Measurements from ENCODE around the gene CDC73. TPM values are rescaled to one million over a fixed set of nuclear protein-coding genes. Genes with fewer than 3 reads are reported as not detected.
"Not testable (repeated sequence)": the region's sequence is repeated elsewhere in the genome, so short reads cannot be mapped to it uniquely, and the experiment has no call there.

The CDC73 gene
- total RNA-seq, 1 donor: 40.2 TPM

GRCh38 chr1:193183019-193183627, 61.3 kb downstream of the CDC73 start:
- H3K27me3 ChIP-seq (ENCODE audit: insufficient read depth, low read length): no peaks in the 10 kb centered on the region
- H3K9me3 ChIP-seq (ENCODE audit: low read depth, low read length): no peaks in the 10 kb centered on the region
- H3K4me3 ChIP-seq (ENCODE audit: low read length): no peak overlapping the region
- peaks cover 7% of the 10 kb centered on the region for H3K4me1 ChIP-seq (ENCODE audit: insufficient read depth, low read length)

- Histone ChIP-seq H3K9me3 (ENCODE audit: low read depth, low read length) (no peaks in the 10 kb centered on the region), H3K27me3 (ENCODE audit: insufficient read depth, low read length) (no peaks in the 10 kb centered on the region), H3K4me1 (ENCODE audit: insufficient read depth, low read length) (peaks cover 7% of the 10 kb centered on the region), H3K4me3 (ENCODE audit: low read length) (no peak overlapping the region)
These were observed 62.9 kb downstream of the CDC73 start for GRCh38 chr1:193184776-193185175.

GRCh38 chr1:193185211-193185610, 63.4 kb downstream of the CDC73 start:
- Histone ChIP-seq H3K27me3 (ENCODE audit: insufficient read depth, low read length) (no peaks in the 10 kb centered on the region), H3K9me3 (ENCODE audit: low read depth, low read length) (no peaks in the 10 kb centered on the region), H3K4me1 (ENCODE audit: insufficient read depth, low read length) (peaks cover 7% of the 10 kb centered on the region), H3K4me3 (ENCODE audit: low read length) (no peak overlapping the region)

DNA sequence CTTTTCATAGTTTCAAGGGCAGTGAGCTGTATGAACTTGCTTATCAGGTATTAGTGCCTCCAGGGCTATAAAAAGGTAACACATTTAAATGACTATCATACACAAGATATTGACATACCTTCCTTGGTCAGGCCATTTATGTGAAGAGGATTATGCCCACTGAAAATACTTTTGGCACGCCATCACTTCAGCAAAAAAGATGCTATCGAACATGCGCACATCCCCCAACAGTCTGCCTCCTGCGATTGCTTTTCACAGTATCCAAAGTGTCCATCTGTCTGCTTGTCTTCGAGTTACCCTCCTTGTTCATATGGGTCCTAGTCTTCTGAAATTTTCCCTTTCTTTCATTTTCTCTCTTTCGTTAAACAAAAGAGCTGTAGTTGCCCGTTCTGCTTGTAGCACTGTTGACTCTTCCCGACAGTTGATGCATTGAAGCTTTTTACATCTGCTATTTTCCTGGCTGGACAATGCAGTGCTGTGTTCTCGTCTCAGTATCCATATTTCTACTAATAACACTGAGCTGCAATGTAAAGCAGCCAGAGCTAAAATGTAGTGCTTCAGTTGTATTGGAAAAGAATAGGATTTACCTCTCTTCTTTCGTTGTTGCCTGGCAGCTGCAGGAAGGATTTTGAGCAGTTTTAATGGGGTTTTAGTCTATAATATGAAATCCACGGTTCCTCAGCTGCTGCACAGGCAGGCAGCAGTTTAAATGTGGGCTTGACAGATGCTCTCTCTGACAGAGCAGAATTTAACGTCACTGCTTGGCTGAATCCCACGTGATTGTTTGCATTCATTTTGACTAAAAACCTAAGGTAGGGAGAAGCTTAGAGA, 64.3 kb downstream of the CDC73 start, which contains the start of gene B3GALT2:
Gene B3GALT2, minus strand, starts transcription at position 713 of the 831 bp plus-strand sequence. CDS start 5,051 bp downstream, outside the sequence.
- Histone ChIP-seq H3K4me1 (ENCODE audit: insufficient read depth, low read length) (peaks cover 7% of the 10 kb centered on the region), H3K27me3 (ENCODE audit: insufficient read depth, low read length) (no peaks in the 10 kb centered on the region), H3K4me3 (ENCODE audit: low read length) (no peak within 1 kb of the TSS), H3K9me3 (ENCODE audit: low read depth, low read length) (no peaks in the 10 kb centered on the region)

- Histone ChIP-seq H3K4me3 (ENCODE audit: low read length) (no peak overlapping the region), H3K27me3 (ENCODE audit: insufficient read depth, low read length) (no peaks in the 10 kb centered on the region), H3K9me3 (ENCODE audit: low read depth, low read length) (no peaks in the 10 kb centered on the region), H3K4me1 (ENCODE audit: insufficient read depth, low read length) (peaks cover 7% of the 10 kb centered on the region)
These were observed 65.3 kb downstream of the CDC73 start for GRCh38 chr1:193187114-193187513.

GRCh38 chr1:193188915-193189314, 67.1 kb downstream of the CDC73 start:
- not testable (repeated sequence) for H3K4me1 ChIP-seq (ENCODE audit: insufficient read depth, low read length); H3K4me3 ChIP-seq (ENCODE audit: low read length); H3K27me3 ChIP-seq (ENCODE audit: insufficient read depth, low read length); H3K9me3 ChIP-seq (ENCODE audit: low read depth, low read length)

GRCh38 chr1:193189442-193190095, 67.7 kb downstream of the CDC73 start:
- H3K27me3 ChIP-seq (ENCODE audit: insufficient read depth, low read length): no peaks in the 10 kb centered on the region

GRCh38 chr1:193190096-193190744, 68.4 kb downstream of the CDC73 start:
- H3K4me1 ChIP-seq (ENCODE audit: insufficient read depth, low read length): peaks cover 7% of the 10 kb centered on the region
- H3K9me3 ChIP-seq (ENCODE audit: low read depth, low read length): no peaks in the 10 kb centered on the region
- H3K27me3 ChIP-seq (ENCODE audit: insufficient read depth, low read length): no peaks in the 10 kb centered on the region
- no peak overlapping the region for H3K4me3 ChIP-seq (ENCODE audit: low read length)

More at GRCh38 chr1:193189442-193190095, 67.7 kb downstream of the CDC73 start:
- H3K9me3 ChIP-seq (ENCODE audit: low read depth, low read length): no peaks in the 10 kb centered on the region
- no peak overlapping the region for H3K4me3 ChIP-seq (ENCODE audit: low read length)
- H3K4me1 ChIP-seq (ENCODE audit: insufficient read depth, low read length): peaks cover 7% of the 10 kb centered on the region

DNA sequence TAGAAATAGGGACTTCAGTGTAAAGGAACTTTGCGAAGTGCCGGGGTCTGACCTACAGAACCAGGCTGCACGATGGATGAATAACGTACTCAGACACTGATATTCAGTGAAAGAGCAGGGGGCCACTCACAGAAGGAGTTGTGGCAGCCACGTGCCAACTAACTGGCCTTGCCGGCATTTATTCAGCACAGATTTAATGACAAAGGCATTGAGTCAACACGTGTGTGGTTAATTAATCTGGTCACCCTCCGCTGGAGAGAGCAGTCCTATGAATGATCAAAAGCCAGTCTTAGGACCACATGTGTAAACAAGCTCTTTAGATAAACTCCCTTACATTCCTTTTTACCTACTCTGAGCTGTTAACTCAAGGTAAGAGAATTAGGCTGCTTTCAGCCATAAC, 70.8 kb downstream of the CDC73 start:
- no peak overlapping the region for H3K4me3 ChIP-seq (ENCODE audit: low read length)
- H3K27me3 ChIP-seq (ENCODE audit: insufficient read depth, low read length): no peaks in the 10 kb centered on the region
- H3K4me1 ChIP-seq (ENCODE audit: insufficient read depth, low read length): no peaks in the 10 kb centered on the region
- no peaks in the 10 kb centered on the region for H3K9me3 ChIP-seq (ENCODE audit: low read depth, low read length)

GRCh38 chr1:193199940-193200339, 78.1 kb downstream of the CDC73 start:
- Histone ChIP-seq H3K27me3 (ENCODE audit: insufficient read depth, low read length) (no peaks in the 10 kb centered on the region), H3K4me1 (ENCODE audit: insufficient read depth, low read length) (no peaks in the 10 kb centered on the region), H3K9me3 (ENCODE audit: low read depth, low read length) (no peaks in the 10 kb centered on the region), H3K4me3 (ENCODE audit: low read length) (no peak overlapping the region)

DNA sequence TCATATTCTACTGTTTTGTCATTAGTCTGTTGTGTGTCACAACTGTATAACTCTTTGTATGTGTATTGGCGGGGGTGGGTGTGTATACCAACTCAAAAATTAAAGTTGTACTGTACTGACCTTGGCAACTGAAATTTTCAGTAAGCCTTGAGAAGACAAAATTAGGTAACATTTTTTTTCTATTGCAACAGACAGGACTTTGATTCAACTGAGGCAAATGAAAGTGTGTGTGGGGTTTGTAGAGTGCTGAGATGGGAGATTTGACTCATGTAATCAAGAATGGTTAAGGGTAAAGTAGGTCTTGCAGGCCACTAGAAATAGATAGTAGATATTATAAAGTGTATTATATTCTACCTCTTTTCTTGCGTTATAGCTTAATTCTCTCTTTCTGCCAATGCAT, 79.2 kb downstream of the CDC73 start:
- H3K4me1 ChIP-seq (ENCODE audit: insufficient read depth, low read length): no peaks in the 10 kb centered on the region
- H3K9me3 ChIP-seq (ENCODE audit: low read depth, low read length): no peaks in the 10 kb centered on the region
- no peaks in the 10 kb centered on the region for H3K27me3 ChIP-seq (ENCODE audit: insufficient read depth, low read length)
- H3K4me3 ChIP-seq (ENCODE audit: low read length): no peak overlapping the region

GRCh38 chr1:193210996-193211395, 89.2 kb downstream of the CDC73 start:
- Histone ChIP-seq H3K27me3 (ENCODE audit: insufficient read depth, low read length) (no peaks in the 10 kb centered on the region), H3K4me3 (ENCODE audit: low read length) (no peak overlapping the region), H3K4me1 (ENCODE audit: insufficient read depth, low read length) (no peaks in the 10 kb centered on the region), H3K9me3 (ENCODE audit: low read depth, low read length) (no peaks in the 10 kb centered on the region)

- H3K4me3 ChIP-seq (ENCODE audit: low read length): no peak overlapping the region
- H3K4me1 ChIP-seq (ENCODE audit: insufficient read depth, low read length): no peaks in the 10 kb centered on the region
- no peaks in the 10 kb centered on the region for H3K9me3 ChIP-seq (ENCODE audit: low read depth, low read length)
- no peaks in the 10 kb centered on the region for H3K27me3 ChIP-seq (ENCODE audit: insufficient read depth, low read length)
These were observed 89.7 kb downstream of the CDC73 start for GRCh38 chr1:193211539-193211938.

DNA sequence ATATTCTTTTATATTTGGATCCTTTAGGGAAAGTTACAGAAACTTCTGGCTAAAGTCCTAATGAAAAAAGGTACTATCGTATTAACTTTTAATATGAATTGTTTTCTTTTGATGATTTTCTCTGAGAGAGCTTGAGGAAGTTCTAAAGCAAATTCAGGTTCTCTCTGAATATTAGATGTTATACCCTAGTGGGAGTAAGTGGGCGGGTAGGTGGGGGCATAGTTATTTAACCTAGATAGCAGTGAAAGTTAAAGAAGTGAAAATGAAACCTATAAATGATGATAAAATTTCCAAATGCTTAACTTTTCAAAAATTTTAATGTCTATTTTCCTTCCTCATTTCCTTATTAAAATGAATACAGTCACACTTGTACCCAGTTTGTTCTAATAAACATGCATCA, 90.8 kb downstream of the CDC73 start:
- Histone ChIP-seq H3K4me1 (ENCODE audit: insufficient read depth, low read length) (no peaks in the 10 kb centered on the region), H3K4me3 (ENCODE audit: low read length) (no peak overlapping the region), H3K9me3 (ENCODE audit: low read depth, low read length) (no peaks in the 10 kb centered on the region), H3K27me3 (ENCODE audit: insufficient read depth, low read length) (no peaks in the 10 kb centered on the region)

DNA sequence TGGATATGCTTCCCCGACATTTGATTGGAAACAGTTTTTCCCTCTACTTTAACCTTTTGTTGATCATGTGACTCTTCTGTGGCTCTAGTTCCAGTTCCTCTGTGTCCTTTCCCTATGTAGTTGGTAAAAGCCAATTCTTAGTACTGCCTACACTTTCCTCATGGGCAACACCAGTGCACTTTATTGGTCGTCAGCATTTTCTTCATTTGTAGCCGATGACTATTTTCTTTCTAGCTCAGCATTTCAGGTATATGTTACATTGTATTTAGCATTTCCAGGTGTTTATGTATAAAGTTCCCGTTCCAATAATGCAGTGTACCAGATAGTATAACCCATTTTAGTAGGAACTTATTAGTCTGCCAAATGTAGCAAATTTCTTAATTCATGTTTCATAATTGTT, 92.2 kb downstream of the CDC73 start:
- Histone ChIP-seq H3K4me3 (ENCODE audit: low read length) (no peak overlapping the region), H3K27me3 (ENCODE audit: insufficient read depth, low read length) (no peaks in the 10 kb centered on the region)

More for the DNA sequence above, 92.2 kb downstream of the CDC73 start:
- no peaks in the 10 kb centered on the region for H3K4me1 ChIP-seq (ENCODE audit: insufficient read depth, low read length)
- no peaks in the 10 kb centered on the region for H3K9me3 ChIP-seq (ENCODE audit: low read depth, low read length)
